SIG-M5 treated with dmso at 0.1 percent for 504 hours (cell line): ENCODE data around the gene GLO1.
A peak's percentile ranks its signal among the peaks of the same experiment; 100 is the strongest.

ENCODE experiments used
- DNase-seq: peaks from one replicate; lab custom pipeline; 2025; ENCODE audit not compliant: unreplicated experiment; lab: John Stamatoyannopoulos, UW

GLO1 gene

DNA sequence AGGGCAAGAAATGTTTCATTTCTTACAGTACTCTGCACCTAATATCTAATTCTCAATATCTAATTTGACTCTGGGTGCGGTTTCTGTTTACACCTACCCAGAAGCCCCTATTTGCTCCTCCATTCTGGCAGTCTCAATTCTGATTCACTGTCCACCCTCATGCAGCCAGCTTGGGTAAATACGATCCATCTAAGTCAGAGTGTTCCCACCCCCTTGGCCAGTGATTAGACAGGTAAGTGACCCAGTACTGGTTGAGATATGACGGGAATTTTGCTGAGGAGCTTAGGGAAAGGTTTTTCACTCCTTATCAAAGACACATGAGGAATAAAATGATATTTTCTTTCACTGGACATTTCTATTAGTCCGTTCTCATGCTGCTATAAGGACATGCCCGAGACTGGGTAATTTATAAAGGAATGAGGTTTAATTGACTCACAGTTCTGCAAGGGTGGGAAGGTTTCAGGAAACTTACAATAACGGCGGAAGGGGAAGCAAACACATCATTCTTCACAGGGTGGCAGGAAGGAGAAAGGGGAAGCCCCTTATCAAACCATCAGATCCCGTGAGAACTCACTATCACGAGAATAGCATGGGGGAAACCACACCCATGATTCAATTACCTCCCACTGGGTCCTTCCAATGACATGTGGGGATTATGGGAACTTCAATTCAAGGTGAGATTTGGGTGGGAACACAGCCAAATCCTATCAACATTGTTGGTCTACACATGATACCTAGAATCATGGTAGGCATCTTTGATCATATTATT is 29.4 kb downstream of the GLO1 start:
- DNase-seq = no peak

DNA sequence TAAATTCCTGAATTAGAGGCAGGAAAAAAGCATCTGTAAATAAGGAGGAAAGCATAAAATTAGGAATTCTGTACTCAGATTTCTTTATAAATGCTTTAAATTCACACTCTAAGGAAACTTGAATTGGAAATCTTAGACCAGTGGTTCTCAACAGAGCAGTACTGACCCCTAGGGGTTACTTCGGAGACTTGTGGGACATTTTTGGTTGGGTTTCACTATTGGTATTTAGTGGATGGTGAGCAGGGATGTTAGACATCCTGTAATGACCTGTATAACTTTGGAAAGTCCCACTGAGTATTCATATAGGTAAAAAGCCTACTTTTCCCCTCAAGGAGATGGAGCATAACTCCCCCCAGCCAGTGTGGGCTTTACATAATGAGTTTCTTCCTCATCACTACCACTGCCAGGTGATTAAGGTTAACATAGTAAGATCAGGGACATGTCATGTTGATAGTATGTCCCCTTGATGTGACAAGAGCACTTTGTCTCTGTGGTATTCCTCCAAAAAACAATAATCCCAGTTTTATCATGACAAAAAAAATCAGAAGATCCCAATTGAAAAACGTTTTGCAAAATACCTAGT is 31.0 kb downstream of the GLO1 start:
- peak; percentile 44 for DNase-seq

DNA sequence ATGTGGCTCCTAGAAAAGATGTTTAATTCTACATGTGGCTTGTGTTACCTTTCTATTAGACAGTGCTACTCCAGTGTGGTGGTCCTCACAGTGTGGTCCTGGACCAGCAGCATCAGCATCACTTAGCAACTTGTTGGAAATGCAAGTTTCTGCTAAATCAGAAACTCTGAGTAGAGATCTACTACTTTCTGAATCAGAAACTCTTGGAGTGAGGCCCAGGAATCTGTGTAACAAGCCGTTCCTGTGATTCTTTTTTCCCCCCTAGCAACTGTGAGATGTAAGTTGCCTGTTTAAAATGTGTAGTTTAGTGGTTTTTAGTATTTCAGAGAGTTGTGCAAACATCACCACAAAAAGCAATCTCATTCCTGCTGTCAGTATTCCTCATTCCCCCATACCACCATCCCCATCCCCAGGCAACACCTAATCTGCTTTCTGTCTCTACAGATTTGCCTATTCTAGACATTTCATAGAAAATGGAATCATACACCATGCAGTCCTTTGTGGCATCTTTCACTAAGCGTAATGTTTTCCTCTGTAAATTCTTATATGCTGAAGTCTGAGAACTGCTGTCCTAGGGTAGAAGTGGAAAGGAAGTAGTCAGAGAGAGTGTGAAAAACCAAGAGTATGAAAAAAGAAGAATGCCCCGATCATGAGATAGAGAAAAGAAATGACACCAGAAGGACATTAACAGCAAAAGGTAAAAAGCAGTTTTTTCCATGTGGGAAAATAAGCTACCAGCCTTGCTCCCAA is 44.4 kb downstream of the GLO1 start:
- no peak for DNase-seq

DNA sequence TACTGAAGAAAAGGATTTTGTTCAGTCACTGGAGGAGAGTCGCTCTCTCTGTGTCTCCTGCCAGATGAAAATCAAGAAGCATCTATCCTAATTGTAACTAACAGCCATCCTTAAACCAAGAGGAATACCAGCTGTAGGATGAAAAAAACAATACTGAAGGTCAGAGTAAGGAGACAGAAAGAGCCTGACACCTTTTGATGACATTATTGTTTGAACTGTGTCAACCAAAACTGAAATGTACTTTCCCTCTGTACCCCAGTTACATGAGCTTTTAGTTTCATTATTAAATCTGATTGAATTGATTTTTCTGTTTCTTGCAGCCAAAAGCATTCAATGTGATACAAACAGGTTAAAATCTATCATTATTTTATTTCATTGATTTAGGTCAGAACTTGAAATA is 46.0 kb downstream of the GLO1 start:
- no peak for DNase-seq

DNA sequence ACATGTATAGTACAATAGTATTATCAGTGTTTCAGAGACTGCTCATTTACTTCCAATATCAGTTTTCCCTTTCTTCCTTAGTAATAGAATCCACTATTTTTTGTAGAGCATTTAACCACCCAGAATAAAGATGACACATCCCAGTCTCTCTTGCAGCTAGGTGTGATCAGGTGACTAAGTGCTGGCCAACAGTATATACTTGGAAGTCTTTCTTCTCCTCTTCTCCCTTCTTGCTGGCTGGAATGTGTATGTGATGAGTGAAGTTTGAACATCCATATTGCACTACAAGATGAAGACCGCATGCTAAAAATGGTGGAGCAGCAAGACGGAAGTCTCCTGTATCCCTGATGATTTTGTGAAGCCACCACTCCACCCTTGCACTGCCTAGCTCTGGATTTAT is 48.7 kb downstream of the GLO1 start:
- no peak for DNase-seq

DNA sequence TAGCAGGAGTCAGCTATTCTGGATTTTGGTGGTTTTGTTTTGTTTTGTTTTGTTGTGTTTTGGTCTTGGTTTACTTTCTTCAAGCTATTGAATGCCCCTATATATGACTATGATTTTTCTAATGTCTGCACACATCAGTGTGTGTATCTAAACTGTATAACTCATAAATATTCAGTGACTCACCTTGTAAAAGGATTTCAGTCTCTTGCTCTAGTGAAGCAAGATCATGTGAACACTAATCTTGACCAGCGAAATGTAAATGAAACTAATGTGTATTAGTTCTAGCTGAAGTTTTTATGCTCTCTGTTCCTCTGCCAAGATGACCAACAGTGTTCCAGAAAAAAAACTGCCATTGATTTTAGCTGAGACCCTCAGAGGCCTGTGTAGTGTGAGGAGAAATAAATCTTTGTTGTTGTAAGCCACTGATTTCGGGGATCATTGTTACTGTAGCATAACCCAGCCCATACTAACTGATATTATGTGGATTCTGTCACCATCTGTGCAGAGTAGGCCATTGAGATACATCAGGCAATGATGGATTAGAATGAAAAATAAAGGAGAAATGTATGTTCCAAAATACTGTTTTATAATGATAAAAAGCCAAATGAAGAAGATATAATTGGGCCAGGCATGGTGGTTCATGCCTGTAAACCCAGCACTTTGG is 51.7 kb downstream of the GLO1 start:
- no peak for DNase-seq

DNA sequence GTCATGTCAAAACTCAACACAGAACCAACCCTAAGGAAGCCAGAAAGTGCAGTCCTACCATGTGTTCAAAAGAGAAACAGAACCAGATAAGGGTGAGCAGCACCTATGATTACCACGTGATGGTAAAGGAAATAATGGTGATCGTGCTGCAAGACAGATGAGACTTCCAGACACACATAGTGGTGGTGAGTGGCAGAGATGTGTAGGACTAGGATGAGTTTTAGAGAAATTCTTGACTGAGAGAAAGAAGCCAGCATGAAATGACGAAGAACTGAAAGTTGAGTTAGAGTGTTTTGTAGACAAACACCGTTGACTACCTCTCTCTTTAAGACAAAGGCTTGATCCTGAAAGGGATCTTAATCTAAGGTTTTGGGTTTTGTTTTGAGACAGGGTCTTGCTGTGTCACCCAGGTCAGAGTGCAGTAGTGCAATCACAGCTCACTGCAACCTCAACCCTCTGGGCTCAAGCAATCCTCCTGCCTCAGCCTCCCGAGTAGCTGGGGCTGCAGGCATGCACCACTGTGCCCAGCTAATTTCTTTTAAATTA is 52.7 kb downstream of the GLO1 start:
- DNase-seq = no peak

DNA sequence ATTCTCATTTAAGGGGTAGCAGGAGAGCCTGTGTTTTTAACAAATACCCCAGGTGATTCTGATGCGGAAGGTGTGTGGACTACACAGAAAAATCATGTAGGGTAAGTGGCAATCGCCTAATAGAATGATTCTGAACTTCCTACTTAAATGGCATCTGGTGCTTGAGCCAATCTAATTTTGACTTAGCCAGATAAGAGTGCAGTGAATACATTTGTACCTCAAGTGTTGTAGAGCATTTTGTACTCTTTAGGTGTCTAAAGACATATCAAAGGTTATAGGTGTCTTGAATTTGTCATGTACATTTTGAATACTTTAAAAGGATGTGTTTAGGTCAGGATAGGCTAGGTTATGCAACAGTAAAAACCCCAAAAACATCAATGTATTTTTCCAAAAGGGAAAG is 53.2 kb downstream of the GLO1 start:
- no peak for DNase-seq

DNA sequence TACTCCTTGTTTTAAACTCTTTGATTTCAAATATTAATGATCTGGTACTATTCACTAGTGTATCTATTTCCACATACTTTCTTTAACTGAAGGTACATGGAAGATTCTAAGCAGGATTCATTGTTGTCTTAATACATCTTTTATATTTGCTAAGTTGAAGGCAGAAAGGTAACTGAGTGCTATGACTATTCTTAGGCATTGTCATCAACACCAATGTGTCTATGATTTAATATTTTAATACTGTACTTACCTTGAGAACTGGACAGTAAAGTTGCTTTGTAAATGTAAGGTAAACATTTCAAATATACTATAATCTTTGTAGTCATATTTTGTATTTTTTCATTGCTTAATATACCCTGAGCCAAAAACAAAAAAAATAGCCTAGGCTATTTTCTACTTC is 54.3 kb downstream of the GLO1 start:
- no peak for DNase-seq

DNA sequence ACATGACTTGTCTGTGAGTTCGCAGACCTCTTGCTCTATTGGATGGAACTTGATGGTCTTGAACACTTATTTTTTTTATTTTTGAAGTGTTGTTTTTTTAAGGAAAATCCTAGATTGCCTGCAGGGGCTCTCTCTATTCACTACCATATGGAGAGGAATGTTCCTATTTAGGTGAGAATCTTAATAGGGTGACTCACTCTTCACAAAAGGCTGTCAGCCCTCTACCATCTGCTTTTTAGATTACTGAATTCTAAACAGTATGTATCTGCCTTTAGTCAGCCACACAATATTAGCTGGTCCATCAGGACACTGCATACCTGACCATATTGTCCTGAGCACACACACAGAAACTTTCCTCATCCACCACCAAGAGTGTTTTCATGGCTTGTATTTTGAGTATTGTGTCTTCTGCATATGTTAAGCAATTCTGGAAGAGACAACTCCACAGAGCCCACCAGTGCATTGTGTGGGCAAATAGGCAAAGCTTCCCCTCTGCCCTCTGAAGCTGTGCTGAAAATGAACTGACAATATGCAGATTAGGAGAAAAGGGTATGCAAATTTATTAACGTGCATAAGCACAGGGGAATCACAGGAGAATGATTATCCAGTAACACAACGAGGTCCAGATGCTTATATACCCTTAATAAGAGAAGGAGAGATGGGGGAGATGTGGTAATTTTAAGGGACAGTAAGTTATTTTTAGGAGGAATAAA is 56.6 kb downstream of the GLO1 start:
- DNase-seq = no peak

DNA sequence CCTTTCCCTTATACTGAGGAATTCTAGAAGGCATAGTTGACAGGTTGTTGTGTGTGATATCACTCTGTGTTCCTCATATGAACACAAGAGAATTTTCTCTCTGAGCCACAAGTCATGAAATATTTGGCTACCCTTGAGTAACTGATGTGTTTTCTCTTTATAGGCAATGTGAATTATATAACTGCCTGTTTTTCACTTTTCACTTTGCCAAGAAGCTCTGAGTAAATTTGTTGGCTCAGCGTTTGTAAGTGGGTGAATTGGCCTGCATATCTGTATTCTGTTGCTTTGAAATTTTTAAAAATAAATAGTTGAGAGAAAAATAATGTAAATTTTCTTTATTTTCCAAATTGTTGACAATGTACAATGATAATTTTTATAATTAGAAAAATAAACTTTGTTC is 58.0 kb downstream of the GLO1 start:
- DNase-seq = no peak

DNA sequence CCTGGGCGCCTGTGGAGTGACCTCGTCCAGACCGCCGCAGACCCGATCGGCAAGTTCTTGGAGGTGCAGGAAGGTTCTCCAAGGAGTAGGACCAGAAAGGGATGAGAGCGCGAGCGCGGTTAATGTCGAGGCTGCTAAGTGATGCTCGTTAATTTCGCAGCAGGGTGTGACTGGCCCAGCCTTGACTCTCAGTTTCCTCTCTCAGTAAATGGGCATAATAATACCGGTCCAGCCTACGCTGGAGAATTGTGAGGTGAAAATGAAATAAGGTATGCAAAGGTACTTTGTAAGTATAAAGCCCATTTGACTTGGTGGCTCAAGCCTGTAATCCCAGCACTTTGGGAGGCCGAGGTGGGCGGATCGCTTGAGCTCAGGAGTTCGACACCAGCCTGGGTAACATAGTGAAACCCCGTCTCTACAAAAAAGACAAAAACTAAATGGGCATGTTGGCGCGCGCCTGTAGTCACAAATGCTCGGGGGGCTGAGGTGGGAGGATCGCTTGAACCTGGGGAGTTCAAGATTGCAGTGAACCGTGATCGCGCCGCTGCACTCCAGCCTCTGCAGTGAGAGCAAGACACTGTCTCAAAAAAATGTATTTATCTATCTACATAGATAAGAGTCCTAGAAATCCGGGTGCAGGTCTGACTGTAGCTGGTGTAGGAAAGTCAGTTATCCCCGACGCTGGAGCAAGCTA is 62.6 kb downstream of the GLO1 start:
- peak; percentile 55 for DNase-seq

DNA sequence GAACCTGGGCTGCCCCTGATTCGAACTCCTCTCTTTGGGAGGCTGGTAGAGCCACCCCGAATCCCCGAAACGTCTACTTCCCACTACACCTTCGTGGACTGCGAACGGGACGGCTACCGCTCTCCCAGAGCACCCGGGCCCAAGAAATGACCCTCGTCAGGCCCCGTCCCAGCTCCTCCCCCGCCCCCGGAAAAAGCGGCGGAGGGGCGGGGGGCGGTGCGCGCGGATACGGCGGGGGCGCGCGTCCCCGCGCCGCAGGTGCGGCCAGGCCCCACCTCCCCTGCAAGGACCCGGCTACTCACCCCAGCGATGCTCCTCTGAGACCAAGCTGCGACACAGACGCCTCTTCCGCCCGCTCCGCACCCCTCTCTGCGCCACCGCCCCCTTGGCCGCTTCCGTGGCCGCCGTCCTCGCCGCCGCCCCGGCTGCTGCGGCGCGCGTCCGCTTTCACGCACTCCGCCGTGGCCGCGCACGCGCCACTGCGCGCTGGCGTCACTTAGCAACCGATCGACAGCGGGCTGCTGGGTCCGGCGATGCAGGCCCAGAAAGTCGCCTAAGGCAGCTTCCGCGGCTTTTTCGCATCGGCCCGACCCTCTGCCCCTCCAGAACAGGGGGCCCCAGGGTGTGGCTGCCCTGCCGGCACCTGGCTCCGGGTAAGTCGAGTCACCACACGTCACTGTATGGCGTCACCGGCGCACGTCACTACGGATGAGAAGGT is 63.3 kb downstream of the GLO1 start, which contains the start of gene BTBD9:
Gene BTBD9, minus strand, starts transcription at position 432 of the 718 bp plus-strand sequence.
- DNase-seq = peak; percentile 55

DNA sequence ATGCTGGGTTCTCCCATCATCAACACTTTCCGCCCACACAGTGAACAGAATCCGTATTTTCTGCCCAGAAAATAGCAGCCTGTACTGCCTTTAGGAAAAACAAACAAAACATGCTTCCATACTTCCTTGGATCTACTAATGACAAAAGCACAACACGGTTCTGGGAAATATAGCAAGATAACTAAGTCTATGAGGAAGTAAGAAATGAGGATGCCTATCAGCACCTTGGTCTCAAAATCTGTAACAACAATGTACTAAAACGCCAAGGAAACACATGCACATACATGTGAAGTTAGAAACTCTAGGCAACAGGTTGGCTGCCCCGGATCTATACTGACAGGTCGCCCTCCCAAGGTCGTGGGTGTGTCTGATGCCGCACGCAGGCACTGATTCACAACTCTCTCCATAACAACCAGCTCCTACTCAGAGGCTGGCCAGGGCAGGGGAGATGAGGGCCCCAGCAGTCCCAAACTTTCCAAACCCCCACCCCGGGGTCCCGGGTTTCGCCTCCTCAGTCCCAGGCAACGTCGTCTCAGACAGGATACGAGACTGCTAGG is 63.9 kb downstream of the GLO1 start:
- DNase-seq = peak; percentile 45

DNA sequence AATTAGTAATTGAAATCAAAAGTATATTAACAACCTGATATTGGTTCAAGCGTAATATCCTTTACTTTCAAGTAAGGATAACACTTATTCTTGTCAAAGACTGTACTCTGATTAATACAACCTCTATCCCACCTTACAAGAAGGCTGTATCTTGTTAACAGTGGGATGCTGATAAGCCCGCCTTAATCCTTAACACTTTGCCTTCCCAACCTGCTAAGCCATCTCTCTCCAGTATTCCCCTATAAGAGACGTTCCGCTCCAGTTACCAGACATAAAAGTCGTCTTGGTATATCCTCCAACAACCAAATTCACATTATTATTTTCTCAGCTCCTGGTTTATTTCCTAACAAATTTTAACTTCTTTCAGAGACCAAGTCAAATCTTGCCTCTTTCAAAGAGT is 65.2 kb downstream of the GLO1 start:
- DNase-seq = no peak

DNA sequence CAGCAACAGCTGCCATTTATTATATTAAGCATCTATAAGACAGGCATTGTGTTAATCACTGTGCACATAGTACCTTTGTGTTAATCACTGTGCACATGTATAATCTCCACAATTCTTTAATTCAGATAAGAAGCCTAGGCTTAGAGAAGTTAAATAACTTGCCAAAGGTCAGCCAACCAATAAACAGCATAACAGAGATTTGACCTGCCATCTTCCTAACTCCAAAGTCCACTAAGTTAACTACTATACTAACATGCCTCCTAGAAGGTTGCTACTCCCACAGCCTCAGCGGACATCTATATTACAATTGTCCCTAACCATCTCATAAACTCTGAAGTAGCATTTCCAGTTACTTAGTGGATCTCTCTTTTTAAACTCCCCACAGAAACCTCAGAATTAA is 66.9 kb downstream of the GLO1 start:
- no peak for DNase-seq

DNA sequence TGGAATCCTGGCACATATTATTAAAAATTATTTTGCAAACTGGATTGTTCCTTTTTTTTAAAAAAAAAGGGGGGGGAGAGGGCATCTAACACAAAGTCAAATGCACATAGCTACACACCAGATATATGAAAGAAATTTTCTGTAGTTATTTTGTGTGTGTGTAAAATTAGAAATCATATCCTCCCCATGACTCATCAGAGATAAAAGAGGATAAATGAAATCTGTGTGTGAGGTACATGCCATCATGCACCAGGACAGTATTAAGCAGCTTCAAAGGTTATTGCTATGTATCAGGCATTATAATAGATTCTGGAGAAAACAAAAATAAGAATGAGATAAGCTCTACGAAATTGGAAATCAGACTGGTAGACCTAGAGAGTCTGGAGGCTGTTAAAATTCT is 68.4 kb downstream of the GLO1 start:
- no peak for DNase-seq

DNA sequence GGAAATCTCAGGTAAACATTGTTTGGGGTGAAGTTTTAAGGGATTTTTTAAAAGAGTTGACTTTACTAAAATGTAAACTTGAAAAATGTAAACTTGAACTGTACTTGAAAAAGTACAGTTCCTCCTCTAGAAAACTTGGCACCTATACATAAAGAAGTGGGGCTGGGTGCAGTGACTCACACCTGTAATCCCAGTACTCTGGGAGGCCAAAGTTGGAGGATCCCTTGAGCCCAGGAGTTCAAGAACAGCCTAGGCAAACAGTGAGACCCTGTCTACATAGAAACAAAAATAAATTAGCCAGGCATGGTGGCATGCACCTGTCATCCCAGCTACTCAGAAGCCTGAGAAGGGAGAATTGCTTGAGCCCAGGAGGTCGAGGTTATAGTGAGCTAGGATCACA is 70.5 kb downstream of the GLO1 start:
- DNase-seq = no peak

DNA sequence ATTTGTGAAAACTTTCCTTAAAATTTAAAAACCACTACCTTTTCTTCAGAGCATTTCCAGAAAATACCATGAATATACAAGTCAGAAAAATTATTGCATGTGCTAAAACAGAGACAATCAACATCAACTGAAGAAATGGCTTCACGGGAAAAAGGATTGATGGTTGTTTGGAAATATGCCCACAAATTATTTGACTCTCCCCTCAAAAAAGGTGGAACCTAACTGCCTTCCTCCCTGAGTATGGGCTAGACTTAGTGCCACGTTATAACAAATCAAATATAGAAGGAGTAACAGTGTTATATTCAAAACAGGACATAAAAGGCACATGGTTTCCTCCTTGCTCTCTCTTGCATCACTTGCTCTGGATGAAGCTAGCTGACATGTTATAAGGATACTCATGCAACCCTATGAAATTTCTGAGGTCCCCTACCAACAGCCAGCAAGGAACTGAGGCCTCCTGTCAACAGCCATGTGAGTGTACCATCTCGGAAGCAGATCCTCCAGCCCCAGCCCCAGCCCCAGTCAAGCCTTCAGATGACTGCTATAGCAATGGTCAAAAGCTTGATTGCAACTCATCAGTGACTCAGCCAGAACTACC is 71.7 kb downstream of the GLO1 start:
- no peak for DNase-seq
